ENCODE measurements around the gene C12orf57.

The C12orf57 gene

GRCh38 chr12:6909421-6910145 is 34.2 kb upstream of the C12orf57 start:
- H3K9me3 ChIP-seq (ENCODE audit: insufficient read depth, low read depth, low read length): no peaks in the 10 kb centered on the region
- no peak overlapping the region for H3K27ac ChIP-seq (ENCODE audit: low read length)
- H3K9ac ChIP-seq (ENCODE audit: low read depth, low read length): no peak overlapping the region
- peaks cover 4% of the 10 kb centered on the region; the same call in 1 of the 2 replicates for H3K4me1 ChIP-seq (ENCODE audit: insufficient read depth, low read length)
- peaks cover 18% of the 10 kb centered on the region for H3K27me3 ChIP-seq (ENCODE audit: insufficient read depth, low read length)
- H3K4me3 ChIP-seq (ENCODE audit: low read length): no peak overlapping the region
- H3K36me3 ChIP-seq (ENCODE audit: insufficient read depth, low read depth, low read length): no peaks in the 10 kb centered on the region

- peaks cover 4% of the 10 kb centered on the region; the same call in 1 of the 2 replicates for H3K4me1 ChIP-seq (ENCODE audit: insufficient read depth, low read length)
- H3K4me3 ChIP-seq (ENCODE audit: low read length): no peak overlapping the region
- no peak overlapping the region for H3K27ac ChIP-seq (ENCODE audit: low read length)
- no peaks in the 10 kb centered on the region for H3K9me3 ChIP-seq (ENCODE audit: insufficient read depth, low read depth, low read length)
- peaks cover 16% of the 10 kb centered on the region for H3K36me3 ChIP-seq (ENCODE audit: insufficient read depth, low read depth, low read length)
- no peak overlapping the region for H3K9ac ChIP-seq (ENCODE audit: low read depth, low read length)
- peaks cover 5% of the 10 kb centered on the region for H3K27me3 ChIP-seq (ENCODE audit: insufficient read depth, low read length)
Measured at GRCh38 chr12:6912164-6912935, 31.5 kb upstream of the C12orf57 start.

GRCh38 chr12:6914246-6914946 is 29.4 kb upstream of the C12orf57 start, which contains the start of gene ENO2:
TSS of gene ENO2 (plus strand) at chr12:6914580. CDS start at chr12:6915833, 1,253 bp downstream.
- peak within 1 kb of the TSS; percentile 75 for H3K9ac ChIP-seq (ENCODE audit: low read depth, low read length)
- peaks cover 5% of the 10 kb centered on the region for H3K27me3 ChIP-seq (ENCODE audit: insufficient read depth, low read length)
- peaks cover 30% of the 10 kb centered on the region for H3K36me3 ChIP-seq (ENCODE audit: insufficient read depth, low read depth, low read length)
- H3K27ac ChIP-seq (ENCODE audit: low read length): no peak within 1 kb of the TSS
- H3K4me1 ChIP-seq (ENCODE audit: insufficient read depth, low read length): peaks cover 4% of the 10 kb centered on the region; the same call in 1 of the 2 replicates
- H3K9me3 ChIP-seq (ENCODE audit: insufficient read depth, low read depth, low read length): no peaks in the 10 kb centered on the region
- peak within 1 kb of the TSS; percentile 81 for H3K4me3 ChIP-seq (ENCODE audit: low read length)

GRCh38 chr12:6914947-6915788 is 28.7 kb upstream of the C12orf57 start:
- Histone ChIP-seq H3K9ac (ENCODE audit: low read depth, low read length) (peak overlapping the region; percentile 75), H3K4me1 (ENCODE audit: insufficient read depth, low read length) (peaks cover 4% of the 10 kb centered on the region; the same call in 1 of the 2 replicates), H3K27ac (ENCODE audit: low read length) (no peak overlapping the region), H3K4me3 (ENCODE audit: low read length) (peak overlapping the region; percentile 81), H3K36me3 (ENCODE audit: insufficient read depth, low read depth, low read length) (peaks cover 38% of the 10 kb centered on the region), H3K27me3 (ENCODE audit: insufficient read depth, low read length) (peaks cover 5% of the 10 kb centered on the region), H3K9me3 (ENCODE audit: insufficient read depth, low read depth, low read length) (no peaks in the 10 kb centered on the region)

- no peak overlapping the region for H3K9ac ChIP-seq (ENCODE audit: low read depth, low read length)
- no peak overlapping the region for H3K27ac ChIP-seq (ENCODE audit: low read length)
- peak overlapping the region; percentile 81 for H3K4me3 ChIP-seq (ENCODE audit: low read length)
Measured at GRCh38 chr12:6915789-6916285, 28.0 kb upstream of the C12orf57 start.

GRCh38 chr12:6916426-6917200 is 27.2 kb upstream of the C12orf57 start:
- peaks cover 48% of the 10 kb centered on the region for H3K36me3 ChIP-seq (ENCODE audit: insufficient read depth, low read depth, low read length)
- H3K9me3 ChIP-seq (ENCODE audit: insufficient read depth, low read depth, low read length): no peaks in the 10 kb centered on the region
- no peak overlapping the region for H3K9ac ChIP-seq (ENCODE audit: low read depth, low read length)
- peaks cover 4% of the 10 kb centered on the region; the same call in 1 of the 2 replicates for H3K4me1 ChIP-seq (ENCODE audit: insufficient read depth, low read length)
- peaks cover 5% of the 10 kb centered on the region for H3K27me3 ChIP-seq (ENCODE audit: insufficient read depth, low read length)
- H3K27ac ChIP-seq (ENCODE audit: low read length): no peak overlapping the region
- no peak overlapping the region for H3K4me3 ChIP-seq (ENCODE audit: low read length)

More at GRCh38 chr12:6915789-6916285, 28.0 kb upstream of the C12orf57 start:
- peaks cover 40% of the 10 kb centered on the region for H3K36me3 ChIP-seq (ENCODE audit: insufficient read depth, low read depth, low read length)
- H3K9me3 ChIP-seq (ENCODE audit: insufficient read depth, low read depth, low read length): no peaks in the 10 kb centered on the region
- H3K4me1 ChIP-seq (ENCODE audit: insufficient read depth, low read length): peaks cover 4% of the 10 kb centered on the region; the same call in 1 of the 2 replicates
- peaks cover 5% of the 10 kb centered on the region for H3K27me3 ChIP-seq (ENCODE audit: insufficient read depth, low read length)

- H3K9ac ChIP-seq (ENCODE audit: low read depth, low read length): no peak overlapping the region
- no peak overlapping the region for H3K4me3 ChIP-seq (ENCODE audit: low read length)
- H3K27me3 ChIP-seq (ENCODE audit: insufficient read depth, low read length): peaks cover 5% of the 10 kb centered on the region
- H3K9me3 ChIP-seq (ENCODE audit: insufficient read depth, low read depth, low read length): no peaks in the 10 kb centered on the region
- H3K27ac ChIP-seq (ENCODE audit: low read length): no peak overlapping the region
- H3K36me3 ChIP-seq (ENCODE audit: insufficient read depth, low read depth, low read length): peaks cover 59% of the 10 kb centered on the region
- H3K4me1 ChIP-seq (ENCODE audit: insufficient read depth, low read length): peaks cover 4% of the 10 kb centered on the region; the same call in 1 of the 2 replicates
Measured at GRCh38 chr12:6917491-6918231, 26.2 kb upstream of the C12orf57 start.

GRCh38 chr12:6919588-6919987 is 24.2 kb upstream of the C12orf57 start:
- Histone ChIP-seq H3K4me3 (ENCODE audit: low read length) (no peak overlapping the region), H3K9ac (ENCODE audit: low read depth, low read length) (no peak overlapping the region), H3K27ac (ENCODE audit: low read length) (no peak overlapping the region), H3K36me3 (ENCODE audit: insufficient read depth, low read depth, low read length) (peaks cover 73% of the 10 kb centered on the region), H3K4me1 (ENCODE audit: insufficient read depth, low read length) (peaks cover 3% of the 10 kb centered on the region; the same call in 1 of the 2 replicates), H3K27me3 (ENCODE audit: insufficient read depth, low read length) (no peaks in the 10 kb centered on the region), H3K9me3 (ENCODE audit: insufficient read depth, low read depth, low read length) (no peaks in the 10 kb centered on the region)

GRCh38 chr12:6921539-6921938 is 22.3 kb upstream of the C12orf57 start:
- Histone ChIP-seq H3K9me3 (ENCODE audit: insufficient read depth, low read depth, low read length) (no peaks in the 10 kb centered on the region), H3K27me3 (ENCODE audit: insufficient read depth, low read length) (no peaks in the 10 kb centered on the region), H3K9ac (ENCODE audit: low read depth, low read length) (no peak overlapping the region), H3K27ac (ENCODE audit: low read length) (no peak overlapping the region), H3K36me3 (ENCODE audit: insufficient read depth, low read depth, low read length) (peaks cover 65% of the 10 kb centered on the region), H3K4me1 (ENCODE audit: insufficient read depth, low read length) (peaks cover 14% of the 10 kb centered on the region; the same call in 1 of the 2 replicates), H3K4me3 (ENCODE audit: low read length) (no peak overlapping the region)
